A549 (cell line): ENCODE measurements around the gene ACYP2. TPM values are rescaled to one million over a fixed set of nuclear protein-coding genes. Genes with fewer than 3 reads are reported as not detected.

ENCODE experiments used
- ATAC-seq, 2 experiments: fragments of 200-7000 bp in 1 of 2; fragments of >200 bp in 1 of 2; cut with Nextera tagmentation in 1 of 2; cut with Tn5 transposase in 1 of 2; 3 replicates each; pipeline versions ENCODE4 v1.8.0 to v1.9.1; 2018 to 2020; ENCODE audit warnings: mild to moderate bottlenecking in 1 of 2, moderate library complexity in 1 of 2
- CTCF ChIA-PET: fragments of 300-600 bp; sonication (Branson Sonifier 250); formaldehyde crosslinking; extraction: SDS; loops from one replicate; lab custom pipeline; 2021; ENCODE audit warnings: antibody characterized with exemption, inconsistent platforms; lab: Yijun Ruan, JAX
- POLR2A ChIA-PET: fragments of 350-600 bp; formaldehyde crosslinking; extraction: SDS; loops from one replicate; lab custom pipeline; 2021; ENCODE audit warnings: antibody characterized with exemption, inconsistent platforms; lab: Yijun Ruan, JAX
- DNase-seq, 2 experiments: peaks; one replicate each; pipeline versions ENCODE4 v3.0.0 to v3.0.0-alpha.2; 2011 to 2016; ENCODE audit warnings: low read depth in 1 of 2, low spot score in 1 of 2
- FAIRE-seq: peaks from 2 replicates; lab custom pipeline; 2011; peaks lifted over from hg19 to GRCh38; lab: Jason Lieb, UNC
- H3K27ac ChIP-seq, 2 experiments: fragments of >200 bp; sonication (Bioruptor Twin); formaldehyde crosslinking; 3 replicates each; pipeline ENCODE4 v1.5.1; 2016 to 2017
- H3K4me1 ChIP-seq: fragments of >200 bp; sonication (Bioruptor Twin); formaldehyde crosslinking; 3 replicates; pipeline ENCODE4 v1.6.1; 2016
- H3K4me2 ChIP-seq: fragments of >200 bp; sonication (Bioruptor Twin); formaldehyde crosslinking; 3 replicates; pipeline ENCODE4 v1.6.1; 2016
- H3K4me3 ChIP-seq: fragments of >200 bp; sonication (Bioruptor Twin); formaldehyde crosslinking; 3 replicates; pipeline ENCODE4 v1.5.1; 2016
- H3K9me3 ChIP-seq: fragments of >200 bp; sonication (Bioruptor Twin); formaldehyde crosslinking; 3 replicates; pipeline ENCODE4 v1.6.1; 2016
- CEBPB ChIP-seq, 2 experiments: fragments of >200 bp in 1 of 2; sonication (Bioruptor Twin) in 1 of 2; formaldehyde crosslinking in 1 of 2; IDR thresholded peaks; 2 replicates each; pipeline ENCODE4 v1.6.1; 2012 to 2016
- CHD4 ChIP-seq: fragments of 200-600 bp; sonication (generic); IDR thresholded peaks from 2 replicates; pipeline ENCODE4 v1.6.1; 2016; ENCODE audit warnings: antibody characterized with exemption, mild to moderate bottlenecking, borderline replicate concordance
- EHF ChIP-seq: fragments of 250-450 bp; sonication (Bioruptor Pico); IDR thresholded peaks from 2 replicates; pipeline ENCODE4 v1.5.0; 2020; ENCODE audit warnings: mild to moderate bottlenecking
- FOSB ChIP-seq: fragments of 250-450 bp; sonication (Bioruptor Pico); IDR thresholded peaks from 2 replicates; pipeline ENCODE4 v1.5.0; 2020; ENCODE audit warnings: mild to moderate bottlenecking, moderate library complexity
- FOSL2 ChIP-seq, 2 experiments: fragments of 450-650 bp in 1 of 2; fragments of >200 bp in 1 of 2; sonication (Bioruptor Twin) in 1 of 2; formaldehyde crosslinking; IDR thresholded peaks; 2 replicates each; pipeline versions ENCODE4 v1.5.0 to v1.6.1; 2016 to 2020; ENCODE audit warnings: mild to moderate bottlenecking in 1 of 2, moderate library complexity in 1 of 2
- GATA3 ChIP-seq: IDR thresholded peaks from 2 replicates; pipeline ENCODE4 v1.6.1; 2012; ENCODE audit warnings: borderline replicate concordance
- HOXA7 ChIP-seq: fragments of 250-450 bp; sonication (Bioruptor Pico); IDR thresholded peaks from 2 replicates; pipeline ENCODE4 v1.5.0; 2020; ENCODE audit warnings: mild to moderate bottlenecking, moderate library complexity
- HOXB13 ChIP-seq: fragments of 250-450 bp; sonication (Bioruptor Pico); IDR thresholded peaks from 2 replicates; pipeline ENCODE4 v1.5.0; 2020; ENCODE audit warnings: low read depth, mild to moderate bottlenecking, moderate library complexity
- HOXB5 ChIP-seq: fragments of 250-450 bp; sonication (Bioruptor Pico); IDR thresholded peaks from 2 replicates; pipeline ENCODE4 v1.5.0; 2020; ENCODE audit warnings: mild to moderate bottlenecking, moderate library complexity
- JUN ChIP-seq, 2 experiments: fragments of >200 bp; sonication (Bioruptor Twin); formaldehyde crosslinking; IDR thresholded peaks; 2 replicates in 1 of 2; 3 replicates in 1 of 2; pipeline ENCODE4 v1.6.1; 2016 to 2017
- KDM1A ChIP-seq: fragments of 200-600 bp; sonication (generic); IDR thresholded peaks from 2 replicates; pipeline ENCODE4 v1.6.1; 2016; ENCODE audit warnings: low read depth, mild to moderate bottlenecking
- KDM5A ChIP-seq: fragments of 200-600 bp; sonication (generic); IDR thresholded peaks from 2 replicates; pipeline ENCODE4 v1.6.1; 2016; ENCODE audit warnings: antibody characterized with exemption, mild to moderate bottlenecking
- MAFK ChIP-seq: fragments of 450-650 bp; IDR thresholded peaks from 2 replicates; pipeline ENCODE4 v1.6.1; 2014; ENCODE audit not compliant: partially characterized antibody
- MYC ChIP-seq: IDR thresholded peaks from 2 replicates; pipeline ENCODE4 v1.6.1; 2012; ENCODE audit warnings: mild to moderate bottlenecking, inconsistent platforms, low read length, improper control_type of control experiment, borderline replicate concordance
- PHF8 ChIP-seq: fragments of 200-600 bp; sonication (generic); IDR thresholded peaks from 2 replicates; pipeline ENCODE4 v1.6.1; 2016; ENCODE audit warnings: low read depth, mild to moderate bottlenecking, antibody characterized with exemption, moderate library complexity, borderline replicate concordance
- POLR2A ChIP-seq: IDR thresholded peaks from 2 replicates; pipeline ENCODE4 v1.6.1; 2012; ENCODE audit warnings: mild to moderate bottlenecking, low read length
- RAD21 ChIP-seq, 2 experiments: fragments of >200 bp in 1 of 2; sonication (Bioruptor Twin) in 1 of 2; formaldehyde crosslinking in 1 of 2; IDR thresholded peaks in 1 of 2; conservative IDR thresholded peaks in 1 of 2; 2 replicates in 1 of 2; 3 replicates in 1 of 2; pipeline ENCODE4 v1.6.1; 2012 to 2018; ENCODE audit warnings: inconsistent platforms in 1 of 2
- RNF2 ChIP-seq: fragments of 200-600 bp; sonication (generic); IDR thresholded peaks from 2 replicates; pipeline ENCODE4 v1.6.1; 2016; ENCODE audit warnings: low read depth, mild to moderate bottlenecking, antibody characterized with exemption, moderate library complexity, borderline replicate concordance
- SMC3 ChIP-seq: fragments of >200 bp; sonication (Bioruptor Twin); formaldehyde crosslinking; IDR thresholded peaks from 3 replicates; pipeline ENCODE4 v1.6.1; 2018; ENCODE audit warnings: inconsistent platforms
- ZC3H11A ChIP-seq: fragments of 450-650 bp; IDR thresholded peaks from 2 replicates; pipeline ENCODE4 v1.6.1; 2014; ENCODE audit warnings: antibody characterized with exemption, mild to moderate bottlenecking
- ZFP36 ChIP-seq: fragments of 450-650 bp; IDR thresholded peaks from 2 replicates; pipeline ENCODE4 v1.6.1; 2014; ENCODE audit warnings: borderline replicate concordance; ENCODE audit not compliant: partially characterized antibody
- ZNF302 ChIP-seq: fragments of 250-450 bp; sonication (Bioruptor Pico); IDR thresholded peaks from 2 replicates; pipeline ENCODE4 v1.9.0; 2021; ENCODE audit warnings: inconsistent platforms, mild to moderate bottlenecking, moderate library complexity
- WGBS: methylation state at CpG from one replicate; pipeline ENCODE4 v1.1.6; 2017; ENCODE audit errors: missing lambda C conversion rate; 5-methylcytosine and 5-hydroxymethylcytosine counted together
- polyA minus RNA-seq: library from RNA; depleted of rRNA, polyadenylated mRNA; stranded (reverse); fragments of >200 nt; gene quantifications from 2 replicates; pipeline ENCODE4 v1.2.3, GENCODE V29; 2011; rRNA and poly(A)+ RNA removed
- polyA plus RNA-seq, 4 experiments: library from polyadenylated mRNA; depleted of rRNA in 3 of 4; stranded (reverse); fragments of >200 nt; fragmentation: RNase III in 1 of 4; extraction: RNeasy Plus Mini Kit Qiagen cat#74134 plus additional on column Dnase treatment in 1 of 4; gene quantifications; 2 replicates in 3 of 4; 3 replicates in 1 of 4; pipeline ENCODE4 v1.2.3, GENCODE V29; 2011 to 2017
- TF ChIP-seq, protein P1 (sequence below): fragments of >200 bp; sonication (Bioruptor Twin); formaldehyde crosslinking; IDR thresholded peaks from 3 replicates; pipeline ENCODE4 v1.5.1; 2016
- TF ChIP-seq, protein P2 (sequence below): fragments of 250-450 bp; sonication (Bioruptor Pico); IDR thresholded peaks from 2 replicates; pipeline ENCODE4 v1.5.0; 2021; ENCODE audit warnings: mild to moderate bottlenecking, moderate library complexity, borderline replicate concordance
- TF ChIP-seq, protein P3 (sequence below): fragments of >200 bp; sonication (Bioruptor Twin); formaldehyde crosslinking; IDR thresholded peaks from 3 replicates; pipeline ENCODE4 v1.6.1; 2016
- TF ChIP-seq, protein P4 (sequence below): fragments of 200-600 bp; sonication (generic); IDR thresholded peaks from 2 replicates; pipeline ENCODE4 v1.6.1; 2016; ENCODE audit warnings: antibody characterized with exemption, mild to moderate bottlenecking, moderate library complexity
- TF ChIP-seq, protein P5 (sequence below): fragments of 450-650 bp; IDR thresholded peaks from 2 replicates; pipeline ENCODE4 v1.6.1; 2014; ENCODE audit warnings: antibody characterized with exemption

ACYP2 gene
- 8.5 and 10.0 TPM in 2 replicates for polyA plus RNA-seq (2011; rRNA removed)
- 4.6 and 6.1 TPM in 2 replicates for polyA plus RNA-seq (2012; cell fraction: cytosol; rRNA removed)
- 1.9 and 2.4 TPM in 2 replicates for polyA plus RNA-seq (2012; cell fraction: nucleus; rRNA removed)
- 10.0 to 11.4 TPM (median 11.3 TPM) in 3 replicates for polyA plus RNA-seq (2017; fragmentation: RNase III; extraction: RNeasy Plus Mini Kit Qiagen cat#74134 plus additional on column Dnase treatment)
- 4.0 and 5.1 TPM in 2 replicates for polyA minus RNA-seq

DNA sequence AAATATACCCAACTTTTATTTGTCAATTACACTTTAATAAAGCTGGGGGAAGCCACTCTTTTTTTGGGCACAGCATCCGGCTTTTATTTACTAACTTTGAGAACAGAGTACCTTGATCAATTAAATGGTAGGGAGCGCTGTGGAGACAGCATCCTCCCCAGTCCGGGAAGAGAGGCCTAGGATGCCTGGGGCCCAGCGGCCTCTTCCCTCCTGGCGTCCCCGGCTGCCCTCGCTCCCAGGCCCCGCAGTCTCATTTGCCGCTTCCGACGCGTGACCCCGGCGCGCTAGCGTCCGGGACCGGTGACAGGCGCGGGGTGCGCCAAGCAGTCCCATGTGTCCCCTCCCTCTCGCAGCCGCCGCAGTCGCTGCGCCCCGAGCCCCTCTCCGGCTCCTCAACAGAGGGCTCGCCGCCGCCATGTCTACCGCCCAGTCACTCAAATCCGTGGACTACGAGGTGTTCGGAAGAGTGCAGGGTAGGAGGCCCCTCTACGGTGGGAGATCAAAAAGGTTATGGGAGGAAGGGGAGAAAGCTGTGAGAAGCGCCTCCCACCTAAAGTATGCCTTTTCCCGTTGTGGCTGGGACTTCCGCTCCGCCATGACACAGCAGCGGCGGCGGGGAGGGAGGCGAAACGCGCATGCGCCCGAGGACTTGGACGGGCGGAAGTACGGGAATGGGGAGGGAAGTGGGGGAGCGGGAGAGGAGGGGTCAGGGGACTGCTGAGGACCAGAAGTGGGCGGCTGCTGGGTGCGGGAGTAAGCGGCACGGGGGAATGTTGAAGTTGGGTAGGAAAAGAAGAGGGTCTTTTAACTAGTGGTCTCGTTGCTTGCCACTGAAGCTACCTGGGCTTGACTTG is at the start of gene ACYP2:
Gene ACYP2, plus strand, starts transcription at position 332 of the 854 bp plus-strand sequence.
- Histone ChIP-seq H3K4me1 (peaks cover 6% of the 10 kb centered on the region; the same call in 2 of the 3 replicates), H3K27ac (peak within 1 kb of the TSS; percentile 96 to 99), H3K4me3 (peak within 1 kb of the TSS; percentile 65), H3K9me3 (peaks cover 16% of the 10 kb centered on the region), H3K4me2 (peak within 1 kb of the TSS; percentile 90)
- POLR2A ChIA-PET: interaction anchor here (0.6 to 1.8 kb wide), 6 partner anchors 9 to 589 kb away, joined by 3 to 9 read pairs (median 4); no protein-coding TSS in a partner anchor
- CTCF ChIA-PET: interaction anchor here (0.8 to 2.1 kb wide), 4 partner anchors 9 to 589 kb away, joined by 4 to 12 read pairs (median 4); no protein-coding TSS in a partner anchor
- WGBS: 2% methylated on average over 46 of the region's 57 CpGs
- ATAC-seq (peak; percentile 94 to 96), DNase-seq (peak; percentile 95 to 99), FAIRE-seq (no peak)
- TF ChIP-seq MYC (0 out of 2 replicates have a peak, but pooled peaks have one; percentile 34), ZC3H11A (no peak), FOSL2 (IDR thresholded peaks at IDR 0.05) (no peak), FOSL2 (CRISPR knock-in tag; IDR thresholded peaks at IDR 0.05) (peak; percentile 32; the same call in 1 of the 2 replicates), EHF (no peak), RNF2 (no peak), KDM5A (no peak), GATA3 (peak; percentile 20; the same call in 1 of the 2 replicates), KDM1A (no peak), HOXA7 (no peak), ZFP36 (peak; percentile 29), MAFK (peak; percentile 90), POLR2A (peak; percentile 66), CHD4 (no peak), HOXB13 (no peak), ZNF302 (CRISPR knock-in tag) (no peak), SMC3 (peak; percentile 23; the same call in 2 of the 3 replicates), JUN (IDR thresholded peaks at IDR 0.05) (peak in 1 of 2 experiments; percentile 95), CEBPB (IDR thresholded peaks at IDR 0.05) (0 out of 4 replicates have a peak, but pooled peaks of 1 of the 2 experiments have one; percentile 8), PHF8 (peak; percentile 100), RAD21 (conservative IDR thresholded peaks at IDR 0.05 in 1 of 2, IDR thresholded peaks at IDR 0.05 in 1 of 2) (peak; percentile 33 to 43; a peak in 3 of 5 replicates), HOXB5 (peak; percentile 55; the same call in 1 of the 2 replicates), FOSB (CRISPR knock-in tag) (no peak)
- TF ChIP-seq, protein P1, sequence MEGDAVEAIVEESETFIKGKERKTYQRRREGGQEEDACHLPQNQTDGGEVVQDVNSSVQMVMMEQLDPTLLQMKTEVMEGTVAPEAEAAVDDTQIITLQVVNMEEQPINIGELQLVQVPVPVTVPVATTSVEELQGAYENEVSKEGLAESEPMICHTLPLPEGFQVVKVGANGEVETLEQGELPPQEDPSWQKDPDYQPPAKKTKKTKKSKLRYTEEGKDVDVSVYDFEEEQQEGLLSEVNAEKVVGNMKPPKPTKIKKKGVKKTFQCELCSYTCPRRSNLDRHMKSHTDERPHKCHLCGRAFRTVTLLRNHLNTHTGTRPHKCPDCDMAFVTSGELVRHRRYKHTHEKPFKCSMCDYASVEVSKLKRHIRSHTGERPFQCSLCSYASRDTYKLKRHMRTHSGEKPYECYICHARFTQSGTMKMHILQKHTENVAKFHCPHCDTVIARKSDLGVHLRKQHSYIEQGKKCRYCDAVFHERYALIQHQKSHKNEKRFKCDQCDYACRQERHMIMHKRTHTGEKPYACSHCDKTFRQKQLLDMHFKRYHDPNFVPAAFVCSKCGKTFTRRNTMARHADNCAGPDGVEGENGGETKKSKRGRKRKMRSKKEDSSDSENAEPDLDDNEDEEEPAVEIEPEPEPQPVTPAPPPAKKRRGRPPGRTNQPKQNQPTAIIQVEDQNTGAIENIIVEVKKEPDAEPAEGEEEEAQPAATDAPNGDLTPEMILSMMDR: peak; percentile 43
- TF ChIP-seq, protein P2, sequence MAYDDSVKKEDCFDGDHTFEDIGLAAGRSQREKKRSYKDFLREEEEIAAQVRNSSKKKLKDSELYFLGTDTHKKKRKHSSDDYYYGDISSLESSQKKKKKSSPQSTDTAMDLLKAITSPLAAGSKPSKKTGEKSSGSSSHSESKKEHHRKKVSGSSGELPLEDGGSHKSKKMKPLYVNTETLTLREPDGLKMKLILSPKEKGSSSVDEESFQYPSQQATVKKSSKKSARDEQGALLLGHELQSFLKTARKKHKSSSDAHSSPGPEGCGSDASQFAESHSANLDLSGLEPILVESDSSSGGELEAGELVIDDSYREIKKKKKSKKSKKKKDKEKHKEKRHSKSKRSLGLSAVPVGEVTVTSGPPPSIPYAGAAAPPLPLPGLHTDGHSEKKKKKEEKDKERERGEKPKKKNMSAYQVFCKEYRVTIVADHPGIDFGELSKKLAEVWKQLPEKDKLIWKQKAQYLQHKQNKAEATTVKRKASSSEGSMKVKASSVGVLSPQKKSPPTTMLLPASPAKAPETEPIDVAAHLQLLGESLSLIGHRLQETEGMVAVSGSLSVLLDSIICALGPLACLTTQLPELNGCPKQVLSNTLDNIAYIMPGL (CRISPR knock-in tag): peak; percentile 98
- TF ChIP-seq, protein P3, sequence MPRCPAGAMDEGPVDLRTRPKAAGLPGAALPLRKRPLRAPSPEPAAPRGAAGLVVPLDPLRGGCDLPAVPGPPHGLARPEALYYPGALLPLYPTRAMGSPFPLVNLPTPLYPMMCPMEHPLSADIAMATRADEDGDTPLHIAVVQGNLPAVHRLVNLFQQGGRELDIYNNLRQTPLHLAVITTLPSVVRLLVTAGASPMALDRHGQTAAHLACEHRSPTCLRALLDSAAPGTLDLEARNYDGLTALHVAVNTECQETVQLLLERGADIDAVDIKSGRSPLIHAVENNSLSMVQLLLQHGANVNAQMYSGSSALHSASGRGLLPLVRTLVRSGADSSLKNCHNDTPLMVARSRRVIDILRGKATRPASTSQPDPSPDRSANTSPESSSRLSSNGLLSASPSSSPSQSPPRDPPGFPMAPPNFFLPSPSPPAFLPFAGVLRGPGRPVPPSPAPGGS: peak; percentile 92; the same call in 2 of the 3 replicates
- TF ChIP-seq, protein P4, sequence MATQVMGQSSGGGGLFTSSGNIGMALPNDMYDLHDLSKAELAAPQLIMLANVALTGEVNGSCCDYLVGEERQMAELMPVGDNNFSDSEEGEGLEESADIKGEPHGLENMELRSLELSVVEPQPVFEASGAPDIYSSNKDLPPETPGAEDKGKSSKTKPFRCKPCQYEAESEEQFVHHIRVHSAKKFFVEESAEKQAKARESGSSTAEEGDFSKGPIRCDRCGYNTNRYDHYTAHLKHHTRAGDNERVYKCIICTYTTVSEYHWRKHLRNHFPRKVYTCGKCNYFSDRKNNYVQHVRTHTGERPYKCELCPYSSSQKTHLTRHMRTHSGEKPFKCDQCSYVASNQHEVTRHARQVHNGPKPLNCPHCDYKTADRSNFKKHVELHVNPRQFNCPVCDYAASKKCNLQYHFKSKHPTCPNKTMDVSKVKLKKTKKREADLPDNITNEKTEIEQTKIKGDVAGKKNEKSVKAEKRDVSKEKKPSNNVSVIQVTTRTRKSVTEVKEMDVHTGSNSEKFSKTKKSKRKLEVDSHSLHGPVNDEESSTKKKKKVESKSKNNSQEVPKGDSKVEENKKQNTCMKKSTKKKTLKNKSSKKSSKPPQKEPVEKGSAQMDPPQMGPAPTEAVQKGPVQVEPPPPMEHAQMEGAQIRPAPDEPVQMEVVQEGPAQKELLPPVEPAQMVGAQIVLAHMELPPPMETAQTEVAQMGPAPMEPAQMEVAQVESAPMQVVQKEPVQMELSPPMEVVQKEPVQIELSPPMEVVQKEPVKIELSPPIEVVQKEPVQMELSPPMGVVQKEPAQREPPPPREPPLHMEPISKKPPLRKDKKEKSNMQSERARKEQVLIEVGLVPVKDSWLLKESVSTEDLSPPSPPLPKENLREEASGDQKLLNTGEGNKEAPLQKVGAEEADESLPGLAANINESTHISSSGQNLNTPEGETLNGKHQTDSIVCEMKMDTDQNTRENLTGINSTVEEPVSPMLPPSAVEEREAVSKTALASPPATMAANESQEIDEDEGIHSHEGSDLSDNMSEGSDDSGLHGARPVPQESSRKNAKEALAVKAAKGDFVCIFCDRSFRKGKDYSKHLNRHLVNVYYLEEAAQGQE: 0 out of 2 replicates have a peak, but pooled peaks have one; percentile 43
- TF ChIP-seq, protein P5, sequence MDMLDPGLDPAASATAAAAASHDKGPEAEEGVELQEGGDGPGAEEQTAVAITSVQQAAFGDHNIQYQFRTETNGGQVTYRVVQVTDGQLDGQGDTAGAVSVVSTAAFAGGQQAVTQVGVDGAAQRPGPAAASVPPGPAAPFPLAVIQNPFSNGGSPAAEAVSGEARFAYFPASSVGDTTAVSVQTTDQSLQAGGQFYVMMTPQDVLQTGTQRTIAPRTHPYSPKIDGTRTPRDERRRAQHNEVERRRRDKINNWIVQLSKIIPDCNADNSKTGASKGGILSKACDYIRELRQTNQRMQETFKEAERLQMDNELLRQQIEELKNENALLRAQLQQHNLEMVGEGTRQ: peak; percentile 67
